ENCODE data around the gene E2F1. TPM values are rescaled to one million over a fixed set of nuclear protein-coding genes. Genes with fewer than 3 reads are reported as not detected.

The E2F1 gene
- total and polyA plus RNA-seq, 2 experiments from 2014 or later = 21.2 to 61.4 TPM

GRCh38 chr20:33660685-33661058 lies 25.5 kb downstream of the E2F1 start:
- Histone ChIP-seq H3K36me3 (peaks cover 18% of the 10 kb centered on the region), H3K4me1 (ENCODE audit: low read depth) (peaks cover 5% of the 10 kb centered on the region), H3K27ac (no peak overlapping the region), H3K4me3 (no peak overlapping the region), H3K27me3 (no peaks in the 10 kb centered on the region), H3K9me3 (ENCODE audit: low read depth) (no peaks in the 10 kb centered on the region)
- TF ChIP-seq, protein P1, sequence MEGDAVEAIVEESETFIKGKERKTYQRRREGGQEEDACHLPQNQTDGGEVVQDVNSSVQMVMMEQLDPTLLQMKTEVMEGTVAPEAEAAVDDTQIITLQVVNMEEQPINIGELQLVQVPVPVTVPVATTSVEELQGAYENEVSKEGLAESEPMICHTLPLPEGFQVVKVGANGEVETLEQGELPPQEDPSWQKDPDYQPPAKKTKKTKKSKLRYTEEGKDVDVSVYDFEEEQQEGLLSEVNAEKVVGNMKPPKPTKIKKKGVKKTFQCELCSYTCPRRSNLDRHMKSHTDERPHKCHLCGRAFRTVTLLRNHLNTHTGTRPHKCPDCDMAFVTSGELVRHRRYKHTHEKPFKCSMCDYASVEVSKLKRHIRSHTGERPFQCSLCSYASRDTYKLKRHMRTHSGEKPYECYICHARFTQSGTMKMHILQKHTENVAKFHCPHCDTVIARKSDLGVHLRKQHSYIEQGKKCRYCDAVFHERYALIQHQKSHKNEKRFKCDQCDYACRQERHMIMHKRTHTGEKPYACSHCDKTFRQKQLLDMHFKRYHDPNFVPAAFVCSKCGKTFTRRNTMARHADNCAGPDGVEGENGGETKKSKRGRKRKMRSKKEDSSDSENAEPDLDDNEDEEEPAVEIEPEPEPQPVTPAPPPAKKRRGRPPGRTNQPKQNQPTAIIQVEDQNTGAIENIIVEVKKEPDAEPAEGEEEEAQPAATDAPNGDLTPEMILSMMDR (IDR thresholded peaks at IDR 0.05; ENCODE audit: low read depth, low read length) = no peak
- DNase-seq (ENCODE audit: low read depth in 1 of 2, low spot score in 1 of 2) = no peak

- H3K27ac ChIP-seq = no peak overlapping the region
- TF ChIP-seq, protein P1 (IDR thresholded peaks at IDR 0.05; ENCODE audit: low read depth, low read length) = no peak
- peaks cover 5% of the 10 kb centered on the region for H3K4me1 ChIP-seq (ENCODE audit: low read depth)
- no peak for DNase-seq (ENCODE audit: low read depth in 1 of 2, low spot score in 1 of 2)
- H3K36me3 ChIP-seq = peaks cover 18% of the 10 kb centered on the region
- H3K27me3 ChIP-seq = no peaks in the 10 kb centered on the region
- no peak overlapping the region for H3K4me3 ChIP-seq
- H3K9me3 ChIP-seq (ENCODE audit: low read depth) = no peaks in the 10 kb centered on the region
Observed at GRCh38 chr20:33660035-33660684, 26.0 kb downstream of the E2F1 start.

GRCh38 chr20:33659341-33660034 lies 26.7 kb downstream of the E2F1 start:
- Histone ChIP-seq H3K9me3 (ENCODE audit: low read depth) (no peaks in the 10 kb centered on the region), H3K4me1 (ENCODE audit: low read depth) (peaks cover 5% of the 10 kb centered on the region), H3K27me3 (no peaks in the 10 kb centered on the region), H3K36me3 (peaks cover 18% of the 10 kb centered on the region), H3K4me3 (no peak overlapping the region), H3K27ac (no peak overlapping the region)
- no peak for DNase-seq (ENCODE audit: low read depth in 1 of 2, low spot score in 1 of 2)
- TF ChIP-seq, protein P1 (IDR thresholded peaks at IDR 0.05; ENCODE audit: low read depth, low read length) = no peak

DNA sequence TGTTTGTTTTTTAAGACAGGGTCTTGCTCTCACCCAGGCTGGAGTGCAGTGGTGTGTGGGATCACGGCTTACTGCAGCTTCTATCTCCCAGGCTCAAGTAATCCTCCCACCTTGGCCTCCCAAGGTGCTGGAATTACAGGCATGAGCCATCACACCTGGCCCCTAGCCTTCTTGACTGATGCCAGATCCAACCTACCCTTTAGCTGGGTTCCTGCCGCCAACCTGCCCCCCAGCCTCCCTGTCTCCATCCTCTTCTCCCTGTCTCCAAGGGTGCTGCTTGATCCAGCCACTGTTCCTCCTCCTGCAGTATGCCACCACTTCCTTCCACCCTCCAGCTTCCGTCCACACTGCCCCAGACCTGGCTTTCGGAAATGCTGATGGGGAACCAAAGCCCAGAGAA lies 27.3 kb downstream of the E2F1 start:
- Histone ChIP-seq H3K27me3 (no peaks in the 10 kb centered on the region), H3K4me3 (no peak overlapping the region), H3K36me3 (peaks cover 18% of the 10 kb centered on the region), H3K9me3 (ENCODE audit: low read depth) (no peaks in the 10 kb centered on the region), H3K4me1 (ENCODE audit: low read depth) (peaks cover 5% of the 10 kb centered on the region), H3K27ac (no peak overlapping the region)
- DNase-seq (ENCODE audit: low read depth in 1 of 2, low spot score in 1 of 2) = no peak
- TF ChIP-seq, protein P1 (IDR thresholded peaks at IDR 0.05; ENCODE audit: low read depth, low read length) = no peak

DNA sequence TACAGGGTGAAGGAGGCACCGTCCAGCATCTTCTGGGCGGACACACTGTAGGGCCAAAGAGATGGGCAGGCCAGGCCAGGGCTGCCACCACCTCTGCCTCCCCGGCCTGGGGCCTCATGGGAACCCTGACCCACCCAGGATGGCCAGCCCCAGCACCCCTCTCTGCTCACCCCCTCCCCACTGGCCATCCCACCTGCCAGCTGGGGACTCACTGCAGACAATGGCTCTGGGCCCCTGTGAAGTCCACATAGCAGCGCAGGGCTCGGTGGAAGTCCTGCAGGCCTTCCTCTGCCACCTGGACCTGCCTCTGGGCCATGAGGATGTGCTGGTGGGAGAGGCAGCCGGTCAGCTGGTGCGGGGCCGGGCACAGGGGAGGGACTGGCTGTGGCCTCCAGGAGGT lies 27.7 kb downstream of the E2F1 start:
- Histone ChIP-seq H3K27me3 (no peaks in the 10 kb centered on the region), H3K4me3 (no peak overlapping the region), H3K4me1 (ENCODE audit: low read depth) (peaks cover 5% of the 10 kb centered on the region), H3K27ac (no peak overlapping the region), H3K9me3 (ENCODE audit: low read depth) (no peaks in the 10 kb centered on the region), H3K36me3 (peaks cover 18% of the 10 kb centered on the region)
- TF ChIP-seq, protein P1 (IDR thresholded peaks at IDR 0.05; ENCODE audit: low read depth, low read length) = no peak
- DNase-seq (ENCODE audit: low read depth in 1 of 2, low spot score in 1 of 2) = no peak
